ENCODE measurements around the gene PCYOX1L. TPM values are rescaled to one million over a fixed set of nuclear protein-coding genes. Genes with fewer than 3 reads are reported as not detected.
"Not testable (repeated sequence)": the region's sequence is repeated elsewhere in the genome, so short reads cannot be mapped to it uniquely, and the experiment has no call there.

Gene PCYOX1L
- total RNA-seq, 1 donor, result 11.7 TPM

DNA sequence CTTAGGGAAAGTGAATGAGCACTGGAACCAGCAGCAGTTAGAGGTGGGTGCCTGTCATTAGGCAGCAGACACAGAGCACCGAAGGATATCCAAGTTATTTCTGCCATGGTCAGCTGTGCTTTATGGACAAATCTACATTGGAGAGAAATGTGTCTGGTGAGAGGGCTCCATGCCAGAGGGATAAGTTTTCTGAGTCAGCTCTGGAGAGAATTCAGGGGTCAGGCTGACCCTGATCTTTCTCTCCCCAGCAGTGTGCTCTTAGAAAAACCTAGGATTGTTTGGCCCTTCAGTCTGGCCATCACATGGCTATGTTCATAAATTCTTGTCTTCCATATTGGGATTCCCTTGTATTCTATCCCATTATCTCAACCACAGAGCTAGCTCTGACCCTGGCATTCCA is 30.1 kb downstream of the PCYOX1L start:
- peak; percentile 98 for DNase-seq (ENCODE audit: low read depth)
- TF ChIP-seq, protein P1, sequence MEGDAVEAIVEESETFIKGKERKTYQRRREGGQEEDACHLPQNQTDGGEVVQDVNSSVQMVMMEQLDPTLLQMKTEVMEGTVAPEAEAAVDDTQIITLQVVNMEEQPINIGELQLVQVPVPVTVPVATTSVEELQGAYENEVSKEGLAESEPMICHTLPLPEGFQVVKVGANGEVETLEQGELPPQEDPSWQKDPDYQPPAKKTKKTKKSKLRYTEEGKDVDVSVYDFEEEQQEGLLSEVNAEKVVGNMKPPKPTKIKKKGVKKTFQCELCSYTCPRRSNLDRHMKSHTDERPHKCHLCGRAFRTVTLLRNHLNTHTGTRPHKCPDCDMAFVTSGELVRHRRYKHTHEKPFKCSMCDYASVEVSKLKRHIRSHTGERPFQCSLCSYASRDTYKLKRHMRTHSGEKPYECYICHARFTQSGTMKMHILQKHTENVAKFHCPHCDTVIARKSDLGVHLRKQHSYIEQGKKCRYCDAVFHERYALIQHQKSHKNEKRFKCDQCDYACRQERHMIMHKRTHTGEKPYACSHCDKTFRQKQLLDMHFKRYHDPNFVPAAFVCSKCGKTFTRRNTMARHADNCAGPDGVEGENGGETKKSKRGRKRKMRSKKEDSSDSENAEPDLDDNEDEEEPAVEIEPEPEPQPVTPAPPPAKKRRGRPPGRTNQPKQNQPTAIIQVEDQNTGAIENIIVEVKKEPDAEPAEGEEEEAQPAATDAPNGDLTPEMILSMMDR (IDR thresholded peaks at IDR 0.05; ENCODE audit: insufficient read depth, low read depth, low read length), result no peak
- no peak overlapping the region for H3K4me3 ChIP-seq (ENCODE audit: low read depth, low read length)

DNA sequence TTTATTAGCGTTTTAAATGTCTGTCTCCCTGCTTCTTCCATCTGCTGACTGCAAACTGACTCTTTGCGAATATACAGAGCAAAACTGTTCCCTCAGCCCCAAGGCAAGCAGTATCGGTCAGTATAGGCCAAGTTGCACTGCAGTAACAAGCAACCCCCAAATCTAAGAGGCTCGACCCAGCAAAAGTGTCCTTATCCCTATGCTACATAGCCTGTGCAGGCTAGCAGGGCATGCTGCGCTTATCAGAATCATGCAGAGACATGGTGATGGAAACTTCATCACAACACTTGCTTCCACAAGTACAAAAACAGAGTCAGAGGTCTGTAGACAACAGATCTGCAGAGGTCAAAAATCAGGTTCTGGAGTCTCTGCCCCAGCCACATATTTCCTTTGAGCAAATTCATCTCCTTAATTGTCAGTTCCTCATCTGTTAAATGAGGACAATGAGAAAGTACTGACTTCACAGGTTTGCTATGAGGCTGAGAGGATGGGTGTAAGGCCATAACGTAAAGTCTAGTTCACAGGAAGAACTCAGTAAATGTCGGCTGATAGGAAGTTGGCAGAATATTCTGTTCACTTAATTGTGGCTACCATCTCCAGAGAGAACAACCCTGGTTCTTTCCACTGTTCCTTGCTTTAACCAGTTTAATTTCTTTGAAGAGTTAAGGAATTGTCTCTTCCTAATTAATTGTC is 30.8 kb downstream of the PCYOX1L start:
- no peak overlapping the region for H3K4me3 ChIP-seq (ENCODE audit: low read depth, low read length)
- TF ChIP-seq, protein P1 (IDR thresholded peaks at IDR 0.05; ENCODE audit: insufficient read depth, low read depth, low read length), result no peak
- DNase-seq (ENCODE audit: low read depth), result peak; percentile 22

DNA sequence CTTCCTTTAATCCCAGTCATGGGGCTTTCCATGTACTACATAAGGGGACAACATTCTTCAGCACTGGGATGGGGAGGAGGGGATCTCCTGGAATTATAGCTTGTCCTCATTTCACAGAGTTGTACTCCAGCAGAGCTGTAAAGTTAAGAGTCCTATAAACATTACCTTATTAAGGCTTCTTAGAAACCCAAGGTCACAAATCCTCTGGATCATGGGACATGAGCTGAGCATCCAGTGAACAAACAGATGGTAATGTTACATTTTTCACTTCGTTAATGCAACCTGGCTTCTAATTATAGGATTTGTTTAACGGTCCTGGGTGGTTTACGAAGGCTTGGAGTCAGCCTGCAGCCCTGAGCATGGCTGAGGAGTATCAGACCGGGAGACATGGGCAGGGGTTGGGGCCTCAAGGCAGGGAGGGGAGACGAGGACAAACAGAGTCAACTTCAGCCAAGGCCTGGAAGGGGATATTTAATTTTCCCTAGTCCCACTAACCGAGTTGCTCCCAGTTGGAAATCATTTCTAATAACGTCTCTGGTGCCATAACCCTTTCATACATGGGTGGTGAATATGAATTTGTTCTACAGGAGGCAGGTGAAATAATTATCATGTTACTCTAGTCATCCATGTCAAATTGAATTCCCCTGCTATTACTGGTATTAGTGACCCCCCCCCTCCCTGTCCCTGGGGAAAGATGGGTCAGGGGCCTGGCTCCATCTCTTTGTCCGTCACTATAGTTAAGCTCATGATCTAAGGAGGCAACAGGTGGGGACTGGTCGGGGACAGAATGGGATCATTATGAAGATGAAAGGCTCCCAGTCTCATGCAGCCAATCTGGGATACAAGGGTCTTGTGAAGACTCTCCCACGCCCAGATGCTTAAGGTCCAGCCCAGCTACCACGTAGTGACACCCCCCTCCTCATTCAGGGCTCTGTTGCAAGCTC is 32.0 kb downstream of the PCYOX1L start:
- TF ChIP-seq, protein P1 (IDR thresholded peaks at IDR 0.05; ENCODE audit: insufficient read depth, low read depth, low read length), result no peak
- no peak overlapping the region for H3K4me3 ChIP-seq (ENCODE audit: low read depth, low read length)
- DNase-seq (ENCODE audit: low read depth), result peak; percentile 93

DNA sequence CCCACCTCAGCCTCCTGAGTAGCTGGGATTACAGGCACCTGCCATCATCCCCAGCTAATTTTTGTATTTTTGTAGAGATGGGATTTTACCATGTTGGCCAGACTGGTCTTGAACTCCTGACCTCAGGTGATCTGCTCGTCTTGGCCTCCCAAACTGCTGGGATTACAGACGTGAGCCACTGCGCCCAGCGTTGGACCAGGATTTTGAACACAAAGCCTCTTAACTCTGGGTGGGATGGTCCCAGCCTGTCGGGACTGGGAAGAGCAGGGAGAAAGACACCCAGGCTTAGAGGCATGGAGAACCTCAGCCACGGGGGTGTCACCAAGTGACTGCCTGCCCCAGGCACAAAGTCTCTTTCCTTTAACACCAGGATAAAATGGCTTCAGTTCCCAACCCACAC is 33.2 kb downstream of the PCYOX1L start:
- not testable (repeated sequence) for DNase-seq (ENCODE audit: low read depth); H3K4me3 ChIP-seq (ENCODE audit: low read depth, low read length)

DNA sequence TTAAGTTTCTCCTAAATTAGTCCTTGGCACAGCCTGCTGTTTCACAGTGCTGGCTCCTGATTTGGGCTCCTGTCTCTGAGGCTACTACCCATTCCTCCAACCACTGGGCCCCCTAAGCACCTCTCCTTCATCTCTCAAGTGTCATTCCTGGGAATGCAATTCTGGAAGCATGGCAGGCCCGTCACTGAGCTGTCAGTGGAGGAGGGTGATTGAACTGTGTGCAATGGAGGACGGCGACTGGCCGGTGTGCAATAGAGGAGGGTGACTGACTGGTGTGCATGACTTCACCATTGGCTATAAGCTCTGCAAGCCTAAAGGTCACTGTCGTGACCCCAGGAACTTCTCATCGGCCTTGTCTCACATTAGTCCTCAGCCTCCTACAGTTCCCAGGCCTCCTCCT is 33.7 kb downstream of the PCYOX1L start:
- TF ChIP-seq, protein P1 (IDR thresholded peaks at IDR 0.05; ENCODE audit: insufficient read depth, low read depth, low read length), result no peak
- no peak overlapping the region for H3K4me3 ChIP-seq (ENCODE audit: low read depth, low read length)
- no peak for DNase-seq (ENCODE audit: low read depth)

DNA sequence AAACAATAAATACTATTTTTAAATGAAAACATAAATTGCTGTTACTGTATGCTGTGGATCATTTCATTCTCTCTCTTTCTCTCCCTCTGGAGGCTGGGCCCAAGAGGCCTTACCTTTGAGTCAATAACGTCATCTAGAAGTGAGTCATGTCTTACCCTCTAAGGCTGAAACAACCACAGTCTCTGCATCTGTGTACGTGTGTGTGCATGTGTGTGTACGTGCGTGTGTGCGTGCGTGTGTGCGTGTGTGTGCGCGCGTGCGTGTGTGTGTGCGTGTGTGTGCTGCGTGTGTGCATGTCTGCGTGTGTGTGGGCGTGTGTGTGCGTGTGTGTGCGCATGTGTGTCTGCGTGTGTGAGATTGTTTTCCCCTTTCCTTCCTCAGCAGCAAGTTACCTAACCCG is 34.9 kb downstream of the PCYOX1L start:
- TF ChIP-seq, protein P1 (IDR thresholded peaks at IDR 0.05; ENCODE audit: insufficient read depth, low read depth, low read length), result no peak
- DNase-seq (ENCODE audit: low read depth), result peak; percentile 56
- H3K4me3 ChIP-seq (ENCODE audit: low read depth, low read length), result no peak overlapping the region

DNA sequence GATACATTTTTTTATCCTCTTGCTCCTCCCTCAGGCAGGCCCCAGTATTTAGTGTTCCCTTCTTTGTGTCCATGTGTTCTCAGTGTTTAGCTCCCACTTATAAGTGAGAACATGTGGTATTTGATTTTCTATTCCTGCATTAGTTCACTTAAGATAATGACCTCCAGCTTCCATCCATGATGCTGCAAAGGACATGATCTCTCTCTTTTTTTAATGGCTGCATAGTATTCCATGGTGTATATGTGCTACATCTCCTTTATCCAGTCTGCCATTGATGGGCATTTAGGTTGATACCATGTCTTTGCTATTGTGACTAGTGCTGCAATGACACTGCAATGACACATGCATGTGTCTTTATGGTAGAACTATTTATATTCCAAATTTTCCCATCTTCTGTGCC is 37.1 kb downstream of the PCYOX1L start:
- DNase-seq (ENCODE audit: low read depth); H3K4me3 ChIP-seq (ENCODE audit: low read depth, low read length): not testable (repeated sequence)

All from fibroblast of villous mesenchyme (primary cell).